CD14-positive monocyte (primary cell): ENCODE data around the gene CAMK1D. TPM values are rescaled to one million over a fixed set of nuclear protein-coding genes. Genes with fewer than 3 reads are reported as not detected.

ENCODE experiments used
- DNase-seq, 3 donors: peaks; one replicate each; pipeline ENCODE4 v3.0.0-alpha.2; 2011 to 2022
- H2AFZ ChIP-seq: 2 replicates; pipeline ENCODE4 v1.6.0; 2012; ENCODE audit warnings: mild to moderate bottlenecking, low read depth, low read length, inconsistent platforms; ENCODE audit not compliant: insufficient read depth, poor library complexity, severe bottlenecking
- H3K27ac ChIP-seq, 2 donors: 1 replicate in 1 of 2; 2 replicates in 1 of 2; pipeline ENCODE4 v1.5.1; 2012 to 2013; ENCODE audit warnings: low read length in 2 of 2, control low read depth in 1 of 2, inconsistent platforms in 1 of 2, low read depth in 1 of 2, mild to moderate bottlenecking in 1 of 2
- H3K27me3 ChIP-seq, 2 donors: one replicate each; pipeline versions ENCODE4 v1.6.0 to v1.6.1; 2011 to 2013; ENCODE audit warnings: low read length in 2 of 2; ENCODE audit not compliant: control insufficient read depth in 2 of 2, insufficient read depth in 2 of 2
- H3K36me3 ChIP-seq, 2 donors: replicated peaks in 1 of 2; 1 replicate in 1 of 2; 2 replicates in 1 of 2; pipeline versions ENCODE4 v1.5.1 to v1.6.1; 2012 to 2013; ENCODE audit warnings: low read length in 2 of 2, control low read depth in 1 of 2, inconsistent platforms in 1 of 2, mild to moderate bottlenecking in 1 of 2; ENCODE audit not compliant: insufficient read depth in 2 of 2, control insufficient read depth in 1 of 2
- H3K4me1 ChIP-seq, 2 donors: 1 replicate in 1 of 2; 2 replicates in 1 of 2; pipeline versions ENCODE4 v1.5.1 to v1.6.1; 2012 to 2013; ENCODE audit warnings: low read length in 2 of 2, control low read depth in 1 of 2, inconsistent platforms in 1 of 2, mild to moderate bottlenecking in 1 of 2, moderate library complexity in 1 of 2; ENCODE audit not compliant: insufficient read depth in 2 of 2, control insufficient read depth in 1 of 2
- H3K4me2 ChIP-seq: replicated peaks from 2 replicates; pipeline ENCODE3; 2012; ENCODE audit warnings: low read length, moderate library complexity, mild to moderate bottlenecking; ENCODE audit not compliant: poor library complexity, severe bottlenecking; ENCODE audit errors: extremely low read depth
- H3K4me3 ChIP-seq, 3 experiments: fragments of 200-600 bp in 1 of 3; sonication (generic) in 1 of 3; replicated peaks in 1 of 3; 1 replicate in 2 of 3; 2 replicates in 1 of 3; pipeline ENCODE4 v1.5.1; 2011 to 2013; ENCODE audit warnings: low read length in 3 of 3, mild to moderate bottlenecking in 3 of 3, control low read depth in 2 of 3, low read depth in 2 of 3, inconsistent platforms in 1 of 3, moderate library complexity in 1 of 3
- H3K79me2 ChIP-seq: 2 replicates; pipeline ENCODE4 v1.6.0; 2012; ENCODE audit warnings: mild to moderate bottlenecking, control low read depth, inconsistent platforms, low read length, moderate library complexity; ENCODE audit not compliant: insufficient read depth
- H3K9ac ChIP-seq: 2 replicates; pipeline ENCODE4 v1.6.0; 2017; ENCODE audit warnings: low read length, mild to moderate bottlenecking; ENCODE audit not compliant: insufficient read depth, poor library complexity, severe bottlenecking
- H3K9me3 ChIP-seq, 2 donors: replicated peaks in 1 of 2; 1 replicate in 1 of 2; 2 replicates in 1 of 2; pipeline versions ENCODE4 v1.5.1 to v1.6.1; 2012 to 2013; ENCODE audit warnings: low read length in 2 of 2, control low read depth in 1 of 2; ENCODE audit not compliant: control insufficient read depth in 1 of 2, insufficient read depth in 1 of 2
- H4K20me1 ChIP-seq: 2 replicates; pipeline ENCODE4 v1.6.0; 2012; ENCODE audit warnings: mild to moderate bottlenecking, low read length, control low read depth, moderate library complexity; ENCODE audit not compliant: insufficient read depth
- H3K27ac Mint-ChIP-seq, 7 donors: one replicate each; pipeline ENCODE4 v1.8.0; 2020; ENCODE audit warnings: mild to moderate bottlenecking in 7 of 7, mixed read lengths in 7 of 7, moderate library complexity in 6 of 7, inconsistent platforms in 2 of 7
- H3K27me3 Mint-ChIP-seq, 3 donors: one replicate each; pipeline ENCODE4 v1.8.0; 2021 to 2022; ENCODE audit warnings: low read depth in 3 of 3, mild to moderate bottlenecking in 3 of 3, mixed read lengths in 3 of 3, moderate library complexity in 3 of 3, inconsistent platforms in 1 of 3
- H3K36me3 Mint-ChIP-seq, 2 donors: one replicate each; pipeline ENCODE4 v1.8.0; 2020; ENCODE audit warnings: mixed read lengths in 2 of 2, inconsistent platforms in 1 of 2, mild to moderate bottlenecking in 1 of 2
- H3K4me1 Mint-ChIP-seq: one replicate; pipeline ENCODE4 v1.8.0; 2020; ENCODE audit warnings: mild to moderate bottlenecking, mixed read lengths
- H3K4me3 Mint-ChIP-seq, 2 donors: one replicate each; pipeline ENCODE4 v1.8.0; 2020; ENCODE audit warnings: mild to moderate bottlenecking in 2 of 2, mixed read lengths in 2 of 2, moderate library complexity in 1 of 2
- H3K9me3 Mint-ChIP-seq, 7 donors: one replicate each; pipeline ENCODE4 v1.8.0; 2020 to 2022; ENCODE audit warnings: mixed read lengths in 7 of 7, mild to moderate bottlenecking in 6 of 7, moderate library complexity in 6 of 7, inconsistent platforms in 2 of 7
- CTCF ChIP-seq: fragments of 200-600 bp; IDR thresholded peaks from one replicate; pipeline ENCODE4 v1.8.0; 2022; ENCODE audit warnings: antibody characterized with exemption, mild to moderate bottlenecking
- WGBS: methylation state at CpG from one replicate; pipeline ENCODE4 v1.1.5; 2013; ENCODE audit warnings: missing lambda C conversion rate; ENCODE audit not compliant: insufficient coverage; 5-methylcytosine and 5-hydroxymethylcytosine counted together
- intact Hi-C, 2 donors: fragments of 100-400 bp; cut with micrococcal nuclease; formaldehyde crosslinking; loops; one replicate each; pipeline versions ENCODE4 v1.15.0 to v1.15.1; 2023
- polyA plus RNA-seq, 3 donors: library from polyadenylated mRNA; depleted of rRNA in 1 of 3; unstranded in 2 of 3; stranded (reverse) in 1 of 3; fragments of 300-500 nt in 2 of 3; fragments of >200 nt in 1 of 3; fragmentation: Illumina TruSeq in 2 of 3; gene quantifications; 1 replicate in 2 of 3; 2 replicates in 1 of 3; pipeline ENCODE4 v1.2.3, GENCODE V29; 2012 to 2021

CAMK1D gene
- polyA plus RNA-seq, 3 donors = 6.7 to 11.8 (median 7.1) TPM

GRCh38 chr10:12743941-12744340 is 394.6 kb downstream of the CAMK1D start:
- DNase-seq = no peak
- intact Hi-C loops = no loop called here
- Histone ChIP-seq H3K9me3 (no peaks in the 10 kb centered on the region), H3K27me3 (no peaks in the 10 kb centered on the region), H3K9ac (no peak overlapping the region), H3K4me1 (peaks cover 0 to 2% of the 10 kb centered on the region in 2 donors), H3K36me3 (no peaks in the 10 kb centered on the region), H4K20me1 (peaks cover 4% of the 10 kb centered on the region), H3K27ac (no peak overlapping the region), H3K4me3 (no peak overlapping the region), H2AFZ (no peak overlapping the region), H3K4me2 (no peak overlapping the region), H3K79me2 (no peaks in the 10 kb centered on the region)
- TF ChIP-seq CTCF = no peak
- no peak overlapping the region for H3K27ac Mint-ChIP-seq
- peaks cover 0 to 3% (median 0%) of the 10 kb centered on the region in 7 donors for H3K9me3 Mint-ChIP-seq
- no peaks in the 10 kb centered on the region for H3K36me3 Mint-ChIP-seq
- WGBS = no CpG with 5 or more reads among the region's 4 CpGs
- H3K4me3 Mint-ChIP-seq = no peak overlapping the region
- peaks cover 4% of the 10 kb centered on the region for H3K4me1 Mint-ChIP-seq
- peaks cover 0 to 7% (median 1%) of the 10 kb centered on the region in 3 donors for H3K27me3 Mint-ChIP-seq

GRCh38 chr10:12748186-12748585 is 398.8 kb downstream of the CAMK1D start:
- DNase-seq = no peak
- H2AFZ ChIP-seq = no peak overlapping the region
- no peak overlapping the region for H3K27ac ChIP-seq
- no peak overlapping the region for H3K9ac ChIP-seq
- no peaks in the 10 kb centered on the region for H3K4me1 ChIP-seq
- H3K36me3 Mint-ChIP-seq = no peaks in the 10 kb centered on the region
- no peak overlapping the region for H3K4me3 ChIP-seq
- no peak overlapping the region for H3K4me2 ChIP-seq
- H3K27ac Mint-ChIP-seq = peak overlapping the region in 1 of 7 donors; percentile 28
- peaks cover 0 to 4% (median 2%) of the 10 kb centered on the region in 3 donors for H3K27me3 Mint-ChIP-seq
- no peaks in the 10 kb centered on the region for H3K79me2 ChIP-seq
- 93% methylated on average over 4 of the region's 4 CpGs for WGBS
- no peak for TF ChIP-seq CTCF
- intact Hi-C loops = no loop called here
- no peaks in the 10 kb centered on the region for H3K27me3 ChIP-seq
- H3K9me3 ChIP-seq = no peaks in the 10 kb centered on the region
- no peaks in the 10 kb centered on the region for H3K4me1 Mint-ChIP-seq
- no peaks in the 10 kb centered on the region for H3K36me3 ChIP-seq
- peaks cover 4% of the 10 kb centered on the region for H4K20me1 ChIP-seq
- H3K4me3 Mint-ChIP-seq = no peak overlapping the region
- H3K9me3 Mint-ChIP-seq = peaks cover 0 to 4% (median 0%) of the 10 kb centered on the region in 7 donors
